Stimulated activated memory B cell treated with anti-CD40 and anti-IgM and Interleukin-4, amounts not matched to agents 10 μg/mL and 1 μg/mL and 100 μg/mL, for 72 hours (primary cell): ENCODE measurements around the gene FIBP.
A peak's percentile ranks its signal among the peaks of the same experiment; 100 is the strongest.
"Not testable (repeated sequence)": the region's sequence is repeated elsewhere in the genome, so short reads cannot be mapped to it uniquely, and the experiment has no call there.

ENCODE experiments used
- ATAC-seq: fragments of 150-1000 bp; cut with Tn5 transposase; 2 replicates; pipeline ENCODE4 v1.10.0; 2021
- H3K27ac Mint-ChIP-seq: one replicate; pipeline ENCODE4 v1.8.0; 2022; ENCODE audit warnings: mild to moderate bottlenecking, mixed read lengths
- H3K27me3 Mint-ChIP-seq: one replicate; pipeline ENCODE4 v1.8.0; 2022; ENCODE audit warnings: mixed read lengths
- H3K36me3 Mint-ChIP-seq: one replicate; pipeline ENCODE4 v1.8.0; 2022; ENCODE audit warnings: mixed read lengths
- H3K4me1 Mint-ChIP-seq: one replicate; pipeline ENCODE4 v1.8.0; 2022; ENCODE audit warnings: mixed read lengths
- H3K4me3 Mint-ChIP-seq: one replicate; pipeline ENCODE4 v1.8.0; 2022; ENCODE audit warnings: mild to moderate bottlenecking, moderate library complexity, mixed read lengths
- H3K9me3 Mint-ChIP-seq: one replicate; pipeline ENCODE4 v1.8.0; 2022; ENCODE audit warnings: mixed read lengths

Gene FIBP

GRCh38 chr11:65899356-65900124, 11.3 kb upstream of the FIBP start:
- Mint-ChIP-seq H3K9me3 (no peaks in the 10 kb centered on the region), H3K4me3 (peak overlapping the region; percentile 71), H3K27ac (peak overlapping the region; percentile 60), H3K36me3 (no peaks in the 10 kb centered on the region), H3K4me1 (peaks cover 23% of the 10 kb centered on the region), H3K27me3 (peaks cover 30% of the 10 kb centered on the region)
- no peak for ATAC-seq

- no peak for ATAC-seq
- H3K27ac Mint-ChIP-seq, result peak overlapping the region; percentile 60
Measured at GRCh38 chr11:65898656-65899355, 10.5 kb upstream of the FIBP start.

GRCh38 chr11:65897020-65897471, 8.8 kb upstream of the FIBP start:
- H3K27me3 Mint-ChIP-seq, result peaks cover 6% of the 10 kb centered on the region
- peaks cover 47% of the 10 kb centered on the region for H3K4me1 Mint-ChIP-seq
- ATAC-seq, result no peak
- H3K4me3 Mint-ChIP-seq, result no peak overlapping the region
- no peaks in the 10 kb centered on the region for H3K9me3 Mint-ChIP-seq
- H3K36me3 Mint-ChIP-seq, result no peaks in the 10 kb centered on the region
- H3K27ac Mint-ChIP-seq, result no peak overlapping the region

More at GRCh38 chr11:65898656-65899355, 10.5 kb upstream of the FIBP start:
- peaks cover 30% of the 10 kb centered on the region for H3K4me1 Mint-ChIP-seq
- H3K9me3 Mint-ChIP-seq, result no peaks in the 10 kb centered on the region
- H3K4me3 Mint-ChIP-seq, result peak overlapping the region; percentile 79
- H3K36me3 Mint-ChIP-seq, result no peaks in the 10 kb centered on the region
- H3K27me3 Mint-ChIP-seq, result peaks cover 24% of the 10 kb centered on the region

- peaks cover 54% of the 10 kb centered on the region for H3K4me1 Mint-ChIP-seq
- H3K36me3 Mint-ChIP-seq, result no peaks in the 10 kb centered on the region
- no peak for ATAC-seq
Measured at GRCh38 chr11:65896034-65896999, 8.0 kb upstream of the FIBP start.

GRCh38 chr11:65895482-65895981, 7.3 kb upstream of the FIBP start:
- H3K9me3 Mint-ChIP-seq, result no peaks in the 10 kb centered on the region
- H3K27me3 Mint-ChIP-seq, result no peaks in the 10 kb centered on the region
- no peaks in the 10 kb centered on the region for H3K36me3 Mint-ChIP-seq
- peaks cover 52% of the 10 kb centered on the region for H3K4me1 Mint-ChIP-seq
- no peak for ATAC-seq
- H3K4me3 Mint-ChIP-seq, result no peak overlapping the region
- H3K27ac Mint-ChIP-seq, result peak overlapping the region; percentile 92

More at GRCh38 chr11:65896034-65896999, 8.0 kb upstream of the FIBP start:
- Mint-ChIP-seq H3K27me3 (no peaks in the 10 kb centered on the region), H3K4me3 (no peak overlapping the region), H3K9me3 (no peaks in the 10 kb centered on the region), H3K27ac (peak overlapping the region; percentile 92)

GRCh38 chr11:65894034-65894591, 5.8 kb upstream of the FIBP start:
- Mint-ChIP-seq H3K4me1 (peaks cover 64% of the 10 kb centered on the region), H3K27me3 (no peaks in the 10 kb centered on the region), H3K27ac (peak overlapping the region; percentile 92), H3K9me3 (no peaks in the 10 kb centered on the region), H3K4me3 (peak overlapping the region; percentile 83), H3K36me3 (no peaks in the 10 kb centered on the region)
- no peak for ATAC-seq

- peak overlapping the region; percentile 92 for H3K27ac Mint-ChIP-seq
- H3K36me3 Mint-ChIP-seq, result no peaks in the 10 kb centered on the region
- H3K4me3 Mint-ChIP-seq, result peak overlapping the region; percentile 83
- peaks cover 77% of the 10 kb centered on the region for H3K4me1 Mint-ChIP-seq
- no peak for ATAC-seq
- H3K27me3 Mint-ChIP-seq, result no peaks in the 10 kb centered on the region
- H3K9me3 Mint-ChIP-seq, result no peaks in the 10 kb centered on the region
Measured at GRCh38 chr11:65892661-65893317, 4.5 kb upstream of the FIBP start.

GRCh38 chr11:65892137-65892540, 3.9 kb upstream of the FIBP start:
- not testable (repeated sequence) for ATAC-seq, H3K9me3 Mint-ChIP-seq
- peaks cover 83% of the 10 kb centered on the region for H3K4me1 Mint-ChIP-seq

GRCh38 chr11:65891219-65892136, 3.2 kb upstream of the FIBP start:
- no peak for ATAC-seq

More at GRCh38 chr11:65892137-65892540, 3.9 kb upstream of the FIBP start:
- Mint-ChIP-seq H3K4me3 (peak overlapping the region; percentile 83), H3K27ac (peak overlapping the region; percentile 92)
- H3K36me3 Mint-ChIP-seq, H3K27me3 Mint-ChIP-seq: not testable (repeated sequence)

GRCh38 chr11:65890324-65891218, 2.3 kb upstream of the FIBP start, which contains the start of gene CCDC85B:
CCDC85B (plus strand) TSS chr11:65890673; CDS start chr11:65890784, 111 bp downstream.
- Mint-ChIP-seq H3K27ac (peak within 1 kb of the TSS; percentile 92), H3K27me3 (no peaks in the 10 kb centered on the region), H3K9me3 (no peaks in the 10 kb centered on the region), H3K4me1 (peaks cover 81% of the 10 kb centered on the region), H3K36me3 (peaks cover 7% of the 10 kb centered on the region), H3K4me3 (peak within 1 kb of the TSS; percentile 83)
- ATAC-seq, result peak; percentile 86

More at GRCh38 chr11:65891219-65892136, 3.2 kb upstream of the FIBP start:
- Mint-ChIP-seq H3K27ac (peak overlapping the region; percentile 92), H3K36me3 (peaks cover 4% of the 10 kb centered on the region), H3K4me1 (peaks cover 86% of the 10 kb centered on the region), H3K9me3 (no peaks in the 10 kb centered on the region), H3K4me3 (peak overlapping the region; percentile 83), H3K27me3 (no peaks in the 10 kb centered on the region)

- H3K36me3 Mint-ChIP-seq, result peaks cover 23% of the 10 kb centered on the region
Measured at GRCh38 chr11:65887723-65888162, 528 bp downstream of the FIBP start.

More at GRCh38 chr11:65887723-65888162, 528 bp downstream of the FIBP start:
- Mint-ChIP-seq H3K4me1 (peaks cover 71% of the 10 kb centered on the region), H3K4me3 (peak overlapping the region; percentile 83), H3K27me3 (no peaks in the 10 kb centered on the region), H3K9me3 (no peaks in the 10 kb centered on the region), H3K27ac (peak overlapping the region; percentile 92)
- ATAC-seq, result no peak
